Smooth muscle cell (in vitro differentiated cells): ENCODE results near the gene CCDC192. TPM values are rescaled to one million over a fixed set of nuclear protein-coding genes. Genes with fewer than 3 reads are reported as not detected.

Experiments
- DNase-seq: peaks from one replicate; lab custom pipeline; 2025; ENCODE audit not compliant: unreplicated experiment; lab: John Stamatoyannopoulos, UW
- H2AFZ ChIP-seq: fragments of 200-600 bp; sonication (generic); 2 replicates; pipeline ENCODE4 v1.6.0; 2016; ENCODE audit warnings: antibody characterized with exemption, low read depth, mild to moderate bottlenecking
- H3F3A ChIP-seq: fragments of 200-600 bp; sonication (generic); 2 replicates; pipeline ENCODE4 v1.6.0; 2017; ENCODE audit warnings: antibody characterized with exemption, low read depth
- H3K27ac ChIP-seq: fragments of 200-600 bp; sonication (generic); 2 replicates; pipeline ENCODE4 v1.5.1; 2016; ENCODE audit warnings: low read depth, mild to moderate bottlenecking
- H3K27me3 ChIP-seq: fragments of 200-600 bp; sonication (generic); 2 replicates; pipeline ENCODE4 v1.6.1; 2016; ENCODE audit warnings: low read depth, mild to moderate bottlenecking
- H3K36me3 ChIP-seq: fragments of 200-600 bp; sonication (generic); 2 replicates; pipeline ENCODE4 v1.5.1; 2016; ENCODE audit warnings: low read depth
- H3K4me1 ChIP-seq: fragments of 200-600 bp; sonication (generic); 2 replicates; pipeline ENCODE4 v1.5.1; 2016; ENCODE audit warnings: low read depth
- H3K4me2 ChIP-seq: fragments of 200-600 bp; sonication (generic); 2 replicates; pipeline ENCODE4 v1.6.0; 2016; ENCODE audit warnings: mild to moderate bottlenecking
- H3K4me3 ChIP-seq: fragments of 200-600 bp; sonication (generic); 2 replicates; pipeline ENCODE4 v1.5.1; 2016; ENCODE audit warnings: mild to moderate bottlenecking
- H3K79me2 ChIP-seq: fragments of 200-600 bp; sonication (generic); 2 replicates; pipeline ENCODE4 v1.6.0; 2016; ENCODE audit warnings: low read depth, mild to moderate bottlenecking
- H3K9ac ChIP-seq: fragments of 200-600 bp; sonication (generic); 2 replicates; pipeline ENCODE4 v1.6.0; 2016; ENCODE audit warnings: low read depth
- H3K9me3 ChIP-seq: fragments of 200-600 bp; sonication (generic); replicated peaks from 2 replicates; pipeline ENCODE4 v1.5.1; 2016; ENCODE audit warnings: low read depth
- H4K20me1 ChIP-seq: fragments of 200-600 bp; sonication (generic); 2 replicates; pipeline ENCODE4 v1.6.0; 2016; ENCODE audit warnings: low read depth
- CTCF ChIP-seq: fragments of 200-600 bp; sonication (generic); IDR thresholded peaks from 2 replicates; pipeline ENCODE4 v1.5.1; 2017; ENCODE audit warnings: borderline replicate concordance, mild to moderate bottlenecking, antibody characterized with exemption; ENCODE audit not compliant: insufficient read depth, poor library complexity, severe bottlenecking
- WGBS: methylation state at CpG from one replicate; pipeline ENCODE4 v1.1.7; 2016; ENCODE audit warnings: low lambda C conversion rate; 5-methylcytosine and 5-hydroxymethylcytosine counted together
- polyA plus RNA-seq: library from polyadenylated mRNA; unstranded; fragments of >200 nt; fragmentation: Nextera tagmentation; extraction: Ambion mirVana; gene quantifications from 2 replicates; pipeline ENCODE4 v1.2.1, GENCODE V29; 2016
- total RNA-seq: library from RNA; depleted of rRNA; stranded (reverse); fragments of >200 nt; gene quantifications from 2 replicates; pipeline ENCODE4 v1.2.3, GENCODE V29; 2014

Gene CCDC192
- total and polyA plus RNA-seq, 2 experiments from 2014 or later, result not detected

- H3K9ac ChIP-seq, result no peak overlapping the region
- no peaks in the 10 kb centered on the region for H4K20me1 ChIP-seq
- TF ChIP-seq CTCF, result no peak
- H3K27me3 ChIP-seq, result no peaks in the 10 kb centered on the region
- peaks cover 4% of the 10 kb centered on the region for H3K4me1 ChIP-seq
- no peak overlapping the region for H2AFZ ChIP-seq
- H3K79me2 ChIP-seq, result no peaks in the 10 kb centered on the region
- no peak overlapping the region for H3K27ac ChIP-seq
- no peak for DNase-seq
- H3K9me3 ChIP-seq, result no peaks in the 10 kb centered on the region
- H3K4me2 ChIP-seq, result no peak overlapping the region
- H3F3A ChIP-seq, result no peaks in the 10 kb centered on the region
- H3K36me3 ChIP-seq, result no peaks in the 10 kb centered on the region
- no peak overlapping the region for H3K4me3 ChIP-seq
These were observed 89.9 kb downstream of the CCDC192 start for GRCh38 chr5:127793052-127793451.

GRCh38 chr5:127793879-127794278 is 90.7 kb downstream of the CCDC192 start:
- no peak for TF ChIP-seq CTCF
- no peak overlapping the region for H3K4me3 ChIP-seq
- H3K9me3 ChIP-seq, result no peaks in the 10 kb centered on the region
- H3F3A ChIP-seq, result no peaks in the 10 kb centered on the region
- no peak overlapping the region for H2AFZ ChIP-seq
- H3K27me3 ChIP-seq, result no peaks in the 10 kb centered on the region
- WGBS, result 95% methylated on average over 4 of the region's 4 CpGs
- H3K79me2 ChIP-seq, result no peaks in the 10 kb centered on the region
- no peaks in the 10 kb centered on the region for H4K20me1 ChIP-seq
- H3K4me2 ChIP-seq, result no peak overlapping the region
- no peak overlapping the region for H3K9ac ChIP-seq
- no peak for DNase-seq
- no peaks in the 10 kb centered on the region for H3K36me3 ChIP-seq
- H3K27ac ChIP-seq, result no peak overlapping the region
- peaks cover 4% of the 10 kb centered on the region for H3K4me1 ChIP-seq

- no peak overlapping the region for H3K4me2 ChIP-seq
- no peaks in the 10 kb centered on the region for H3F3A ChIP-seq
- no peak for TF ChIP-seq CTCF
- no peaks in the 10 kb centered on the region for H3K36me3 ChIP-seq
- peaks cover 14% of the 10 kb centered on the region for H3K4me1 ChIP-seq
- DNase-seq, result no peak
- H2AFZ ChIP-seq, result no peak overlapping the region
- H3K4me3 ChIP-seq, result no peak overlapping the region
- H4K20me1 ChIP-seq, result no peaks in the 10 kb centered on the region
- H3K27ac ChIP-seq, result no peak overlapping the region
- H3K79me2 ChIP-seq, result no peaks in the 10 kb centered on the region
- H3K27me3 ChIP-seq, result no peaks in the 10 kb centered on the region
- H3K9me3 ChIP-seq, result no peaks in the 10 kb centered on the region
- H3K9ac ChIP-seq, result no peak overlapping the region
These were observed 93.0 kb downstream of the CCDC192 start for GRCh38 chr5:127796211-127796610.

DNA sequence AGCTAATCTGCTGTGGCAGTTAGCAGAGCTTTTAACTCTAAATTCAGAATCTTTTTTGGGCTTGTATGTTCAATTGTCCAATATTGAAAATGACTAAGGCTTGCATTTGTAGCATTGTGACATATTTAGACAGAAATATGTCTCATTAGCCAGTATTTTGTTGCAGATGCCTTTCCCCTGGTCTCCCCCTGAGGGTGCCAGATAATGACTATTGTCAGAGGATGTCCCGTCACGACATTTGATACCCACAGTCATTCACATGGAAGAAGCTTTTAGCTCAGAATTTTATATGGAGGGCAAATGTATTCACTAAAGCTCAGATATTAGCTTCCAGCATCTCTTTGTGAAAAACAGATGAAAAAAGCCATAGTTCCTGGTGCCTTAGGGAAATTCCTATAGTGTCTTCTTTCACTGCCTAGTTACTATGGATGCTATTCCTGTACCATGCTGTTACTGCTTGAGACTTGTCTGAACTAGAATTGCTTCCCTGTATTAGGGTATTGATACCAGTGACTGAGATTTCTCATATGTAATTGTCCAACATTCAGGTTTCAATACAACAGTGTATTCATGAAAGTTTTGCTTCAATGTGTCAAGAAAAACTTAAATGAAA is 96.2 kb downstream of the CCDC192 start:
- Histone ChIP-seq H2AFZ (no peak overlapping the region), H3K27ac (no peak overlapping the region), H3K4me1 (peaks cover 19% of the 10 kb centered on the region), H3K36me3 (no peaks in the 10 kb centered on the region), H3K9me3 (no peaks in the 10 kb centered on the region), H3K4me3 (no peak overlapping the region), H3F3A (no peaks in the 10 kb centered on the region), H3K9ac (no peak overlapping the region), H3K27me3 (no peaks in the 10 kb centered on the region), H3K79me2 (no peaks in the 10 kb centered on the region), H4K20me1 (no peaks in the 10 kb centered on the region), H3K4me2 (peak overlapping the region; percentile 40)
- no peak for DNase-seq
- no peak for TF ChIP-seq CTCF
- 77% methylated on average over 2 of the region's 2 CpGs for WGBS
